ENCODE data around the gene PDCD1.
"Not testable (repeated sequence)": the region's sequence is repeated elsewhere in the genome, so short reads cannot be mapped to it uniquely, and the experiment has no call there.

PDCD1 gene

DNA sequence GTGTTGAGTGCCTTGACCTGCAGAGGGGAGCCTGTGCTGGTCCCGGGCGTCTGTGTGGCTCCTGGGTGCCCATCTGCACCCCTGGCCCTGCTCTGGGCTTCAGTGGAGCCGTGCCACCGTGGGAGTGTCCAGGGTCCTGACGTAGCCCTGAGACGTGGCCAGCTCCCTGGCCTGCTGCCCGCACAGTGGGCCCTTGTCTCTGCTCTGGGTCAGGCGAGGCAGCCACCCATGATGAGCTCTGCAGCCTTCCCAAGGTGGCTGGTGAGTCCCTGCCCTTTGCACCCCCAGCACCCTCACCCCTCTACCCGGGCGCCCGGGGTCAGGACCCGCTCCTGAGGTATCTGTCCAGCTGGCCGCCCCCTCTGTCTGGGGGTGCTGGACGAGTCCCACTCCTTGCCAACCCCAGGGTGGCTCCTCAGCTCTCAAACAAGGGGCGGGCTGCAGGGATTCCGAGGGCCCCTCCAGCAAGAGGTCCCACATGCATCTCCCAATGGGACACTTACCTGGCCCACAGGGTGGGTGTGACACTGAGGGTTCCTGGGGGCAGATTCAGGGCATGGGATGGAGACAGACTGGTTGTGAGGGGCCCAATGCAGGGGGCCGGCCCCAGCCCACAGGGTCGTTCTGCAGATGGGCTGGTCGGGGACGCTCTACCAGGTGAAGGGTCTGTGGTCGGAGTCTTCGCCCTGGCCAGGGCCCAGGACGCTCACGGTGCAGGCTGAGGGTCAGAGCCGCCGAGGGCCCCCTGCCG lies 47.3 kb downstream of the PDCD1 start:
- DNase-seq = no peak

DNA sequence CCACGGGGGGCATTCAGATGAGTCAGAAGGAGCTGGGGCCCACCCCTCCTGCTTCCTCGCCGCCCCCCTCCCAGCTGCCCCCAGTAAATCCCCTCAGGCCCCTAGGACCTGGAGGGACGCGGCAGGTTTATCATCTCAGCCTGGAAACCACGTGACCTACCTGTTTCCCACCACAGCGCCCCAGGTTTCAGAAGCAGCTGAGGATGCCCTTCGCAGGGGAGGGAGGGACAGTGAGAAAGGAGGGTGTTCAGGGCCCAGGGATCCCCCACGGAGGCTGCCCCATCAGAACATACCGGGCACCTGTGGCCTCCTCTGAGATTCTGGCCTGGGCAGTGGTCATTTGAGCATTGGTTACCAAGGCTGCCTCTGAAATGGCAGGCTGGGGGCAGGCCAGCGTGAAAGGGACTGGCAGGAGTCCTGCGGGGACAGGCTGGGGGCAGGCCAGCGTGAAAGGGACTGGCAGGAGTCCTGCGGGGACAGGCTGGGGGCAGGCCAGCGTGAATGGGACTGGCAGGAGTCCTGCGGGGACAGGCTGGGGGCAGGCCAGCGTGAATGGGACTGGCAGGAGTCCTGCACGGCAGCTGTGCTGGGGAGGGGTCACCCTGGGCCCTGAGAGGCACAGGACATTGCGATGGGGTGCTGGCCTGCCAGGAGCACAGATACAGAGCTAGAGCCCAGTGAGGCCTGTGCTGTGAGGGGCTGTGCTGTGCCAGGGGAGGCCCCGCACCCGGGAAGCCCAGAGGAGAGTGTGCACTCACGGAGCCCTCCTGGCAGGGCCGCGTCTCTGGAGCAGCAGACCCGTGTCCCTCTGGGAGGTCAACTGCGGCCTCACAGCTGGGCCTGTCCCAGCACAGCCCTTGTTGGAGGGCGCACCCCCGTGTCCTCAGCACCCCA lies 48.1 kb downstream of the PDCD1 start:
- DNase-seq = no peak

DNA sequence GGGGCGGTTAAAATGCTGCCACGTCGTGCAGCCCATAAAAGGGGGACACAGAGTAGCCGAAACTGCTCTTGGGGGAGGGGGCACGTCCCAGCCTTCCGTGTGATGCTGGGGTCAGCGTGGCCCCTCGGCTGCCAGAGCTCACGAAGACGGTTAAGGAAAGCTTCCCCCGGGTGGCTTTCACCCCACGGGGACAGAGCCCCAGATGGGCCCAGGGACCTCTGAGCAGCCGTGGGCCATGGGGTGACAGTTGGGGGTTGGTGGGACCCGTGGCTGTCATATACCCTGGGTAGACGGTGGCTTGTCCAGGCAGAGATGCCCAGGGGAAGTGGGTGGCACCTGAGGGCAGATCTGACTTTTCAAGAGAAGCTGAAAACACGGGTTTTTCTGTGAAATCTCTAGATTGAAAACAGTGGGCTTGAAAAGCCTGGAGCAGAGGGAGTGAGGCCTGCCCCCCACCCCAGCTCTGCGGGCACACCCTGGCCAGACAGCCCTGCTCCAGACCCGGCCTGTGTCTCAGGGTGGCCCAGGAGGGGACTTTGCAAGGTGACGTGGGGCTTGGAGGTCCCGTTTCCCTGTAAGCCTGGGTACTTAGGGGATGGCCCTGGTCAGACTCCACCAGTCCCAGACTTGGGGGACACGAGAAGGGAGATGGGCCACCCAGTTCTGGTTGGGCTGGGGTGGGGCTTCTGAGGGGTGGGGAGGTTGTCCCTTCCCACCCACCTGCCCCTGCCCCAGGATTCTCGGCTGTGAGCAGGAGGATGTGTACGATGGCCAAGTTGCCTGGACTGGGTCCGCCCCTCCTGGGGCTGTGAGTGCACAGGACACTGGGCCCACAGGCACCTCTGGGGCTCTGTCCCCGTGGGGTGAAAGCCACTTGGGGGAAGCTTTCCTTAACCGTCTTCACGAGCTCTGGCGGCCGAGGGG lies 49.0 kb downstream of the PDCD1 start:
- DNase-seq = no peak

DNA sequence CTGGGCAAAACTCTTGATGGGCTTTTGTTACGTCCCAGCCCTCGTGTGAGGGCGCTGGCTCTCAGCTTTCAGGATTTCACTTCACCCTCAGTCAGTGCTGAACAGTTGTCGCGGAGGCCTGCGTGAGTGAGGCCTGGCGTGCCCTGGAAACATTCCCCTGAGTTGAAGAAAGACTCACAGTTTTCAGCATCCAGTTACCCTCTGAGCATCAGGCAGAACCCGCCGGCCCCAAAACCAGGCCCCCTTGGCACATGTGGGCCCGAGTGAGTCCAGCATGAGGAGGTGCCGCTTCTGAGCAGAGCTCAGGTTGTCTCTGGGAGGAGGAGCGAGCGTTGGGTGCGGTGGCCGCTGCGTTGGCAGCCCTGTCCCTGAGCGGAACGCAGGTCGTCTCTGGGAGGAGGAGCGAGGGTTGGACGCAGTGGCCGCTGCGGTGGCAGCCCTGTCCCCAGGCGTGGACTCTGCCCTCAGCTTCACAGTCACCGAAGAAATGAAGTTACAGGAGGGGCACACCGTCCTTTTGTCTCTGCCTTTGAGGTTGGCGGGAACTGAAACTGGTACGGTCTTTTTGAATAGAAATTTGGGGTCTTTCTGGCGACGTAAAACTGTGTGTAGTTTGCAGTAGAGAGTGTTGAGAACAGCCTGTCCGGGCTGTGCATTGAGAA lies 49.8 kb downstream of the PDCD1 start, which contains the start of gene NEU4:
Gene NEU4 (plus strand): TSS at position 473 of the 662 bp plus-strand sequence. CDS start 5,292 bp downstream, outside the sequence.
- no peak for DNase-seq

DNA sequence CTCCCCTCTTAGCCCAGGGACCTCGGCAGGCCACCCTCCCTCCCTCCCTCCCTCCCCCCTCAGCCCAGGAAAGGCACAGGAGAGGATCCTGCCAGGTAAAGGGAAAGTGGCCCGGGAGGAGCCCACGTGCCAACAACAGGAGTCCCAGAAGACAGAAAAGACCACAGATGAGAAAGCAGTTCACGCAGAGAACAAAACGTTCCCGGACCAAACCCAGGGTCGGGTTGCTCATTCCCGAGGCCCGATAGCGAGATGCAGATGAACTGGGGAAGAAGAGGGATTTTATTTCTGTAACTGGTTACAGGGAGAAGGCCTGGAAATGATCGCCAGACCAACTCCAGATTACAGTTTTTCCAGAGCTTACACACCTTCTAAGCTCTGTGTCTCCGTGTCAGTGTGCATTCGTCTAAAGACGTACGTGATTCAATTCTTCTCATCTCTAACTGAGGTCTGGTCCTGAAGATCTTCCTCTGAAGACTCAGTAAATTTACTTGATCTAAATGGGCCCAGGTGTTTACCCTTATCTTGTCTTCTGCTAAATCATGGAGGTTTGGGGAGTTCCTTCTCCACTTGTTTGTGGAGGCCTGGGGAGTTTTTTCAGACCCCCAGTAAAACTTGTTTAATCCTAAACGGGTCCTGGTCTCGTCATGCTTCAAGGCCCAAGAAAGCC lies 50.5 kb downstream of the PDCD1 start:
- no peak for DNase-seq

- not testable (repeated sequence) for DNase-seq
These were observed 52.5 kb downstream of the PDCD1 start for GRCh38 chr2:241806217-241806616.

DNA sequence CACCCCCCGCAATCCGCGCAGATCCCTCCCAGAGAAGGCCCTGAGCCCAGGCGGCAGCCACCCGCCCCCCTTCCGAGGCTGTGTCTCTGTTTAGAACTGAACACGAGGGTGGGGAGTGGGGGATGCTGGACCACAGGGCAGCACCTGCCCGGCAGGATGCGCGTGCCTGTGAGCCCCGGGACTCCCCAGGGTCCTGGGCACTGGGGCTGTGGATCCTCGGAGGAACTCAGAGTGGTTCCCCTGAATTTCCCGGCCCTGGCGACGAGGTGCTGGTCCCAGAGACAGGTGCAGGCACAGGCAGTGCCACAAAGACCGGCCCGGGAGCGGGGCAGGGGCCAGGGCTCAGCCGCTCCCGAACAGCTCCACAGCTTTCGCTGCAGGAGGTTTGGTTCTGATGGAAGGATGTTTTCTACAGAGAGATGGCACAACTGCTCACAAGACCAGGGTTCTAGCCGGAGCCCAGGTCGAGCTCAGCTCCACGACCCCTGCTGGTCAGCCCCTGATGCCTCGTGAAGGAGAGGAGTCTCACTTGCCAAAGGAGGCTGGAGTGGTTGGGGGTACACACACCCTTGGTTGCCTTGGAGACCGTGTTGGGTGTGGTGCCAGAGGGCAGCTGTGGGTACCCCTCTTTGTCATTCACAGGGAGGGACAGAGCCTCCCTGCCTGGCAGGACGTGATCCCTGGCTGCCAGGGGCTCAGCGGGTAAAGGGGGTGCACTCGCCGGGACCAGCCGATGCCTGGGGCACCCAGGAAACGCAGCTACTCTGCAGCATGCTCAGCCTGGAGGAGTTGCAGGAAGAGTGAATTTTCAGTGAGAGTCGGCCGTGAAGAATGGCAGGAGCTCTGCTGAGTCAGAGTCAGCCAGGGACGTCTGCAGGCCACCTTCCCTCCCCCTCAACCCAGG lies 54.1 kb downstream of the PDCD1 start:
- peak in 1 of 2 donors; percentile 33 for DNase-seq

- DNase-seq = peak; percentile 43 to 62
These were observed 55.0 kb downstream of the PDCD1 start for GRCh38 chr2:241803387-241804325.

DNA sequence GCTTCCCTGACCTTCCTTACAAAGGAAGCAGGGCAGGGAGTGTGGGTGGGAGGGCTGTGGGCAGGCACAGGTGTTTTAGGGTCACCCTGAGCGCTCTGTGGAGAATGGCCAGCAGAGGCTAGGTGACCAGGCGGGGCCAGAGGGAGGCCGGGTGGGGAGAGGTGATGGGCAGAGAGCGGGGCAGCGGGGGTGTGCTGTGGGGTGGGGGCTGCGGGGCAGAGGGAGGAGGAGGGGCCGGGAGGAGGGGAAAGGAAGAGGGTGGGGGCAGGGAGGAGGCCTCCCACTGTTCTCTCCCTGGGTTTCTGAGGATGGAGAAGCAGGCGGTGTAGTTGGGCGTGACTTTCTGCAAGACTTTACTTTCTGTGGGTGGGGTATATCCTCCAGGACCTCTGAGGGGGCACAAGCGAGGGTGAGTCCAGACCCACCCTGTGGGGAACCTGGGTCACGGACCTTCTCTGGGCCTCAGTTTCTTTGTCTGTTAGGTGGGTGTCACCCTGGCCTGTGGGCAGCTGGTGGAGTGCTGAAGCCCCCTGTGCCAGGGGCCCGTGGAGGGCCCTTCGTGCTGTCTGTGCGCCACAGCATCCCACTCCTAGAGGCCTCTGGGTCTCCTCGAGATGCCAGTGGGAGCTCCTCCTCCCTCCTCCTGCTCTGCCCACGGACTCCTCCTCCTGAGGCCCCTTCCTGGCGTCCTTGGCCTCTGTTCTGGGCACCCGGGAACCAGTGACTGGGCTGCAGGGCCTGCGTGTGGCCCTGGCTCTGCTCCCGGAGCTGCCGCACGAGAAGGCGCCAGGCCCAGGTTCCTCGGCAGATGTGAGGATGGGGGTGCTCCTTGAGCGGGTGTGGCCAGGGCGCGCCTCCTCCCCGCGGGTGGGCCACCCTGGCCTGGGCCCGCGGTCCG lies 56.0 kb downstream of the PDCD1 start:
- no peak for DNase-seq

- no peak for DNase-seq
These were observed 56.9 kb downstream of the PDCD1 start for GRCh38 chr2:241801611-241802420.

DNA sequence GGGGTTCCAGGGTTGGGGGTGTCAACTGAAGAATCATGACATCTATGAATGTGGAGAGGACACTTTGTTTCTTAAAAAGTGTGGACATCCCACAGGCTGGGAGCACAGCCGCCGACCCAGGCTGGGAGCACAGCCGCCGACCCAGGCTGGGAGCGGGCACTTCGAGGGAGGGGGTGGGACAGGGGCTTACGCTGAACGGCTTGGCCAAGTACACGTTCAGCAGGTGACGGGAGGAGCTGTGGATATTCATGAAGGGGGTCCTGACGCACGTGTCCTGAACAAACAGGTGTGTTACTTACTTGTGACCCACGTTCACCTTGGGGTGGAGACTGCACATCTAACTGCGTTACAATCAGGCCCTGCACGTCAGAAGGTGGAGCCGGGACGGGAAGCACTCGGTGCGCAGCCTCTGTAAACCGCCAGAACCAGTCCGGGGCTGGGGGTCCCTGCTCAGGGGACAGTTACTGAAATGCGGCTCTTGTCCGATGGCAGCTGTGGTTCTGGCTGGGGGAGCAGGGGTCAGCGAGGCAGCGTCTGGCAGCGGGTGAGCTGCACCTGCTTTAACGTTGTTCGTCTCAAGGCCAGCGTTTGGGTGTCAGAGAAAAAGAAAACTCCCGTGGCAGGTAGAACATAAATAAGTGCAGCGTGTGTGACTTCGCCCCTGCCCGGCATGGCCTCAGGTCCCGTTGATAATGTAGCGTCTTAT lies 58.3 kb downstream of the PDCD1 start:
- DNase-seq = not testable (repeated sequence)

Measured in CD4-positive, alpha-beta T cell treated with Interleukin-1 beta for 1 hour (primary cell).